ENCODE results near the gene RNF150. TPM values are rescaled to one million over a fixed set of nuclear protein-coding genes. Genes with fewer than 3 reads are reported as not detected.

Gene RNF150
- total and polyA plus RNA-seq, 2 of the 4 experiments (the other 2 are of a cell fraction), result 6.2 to 18.1 TPM

DNA sequence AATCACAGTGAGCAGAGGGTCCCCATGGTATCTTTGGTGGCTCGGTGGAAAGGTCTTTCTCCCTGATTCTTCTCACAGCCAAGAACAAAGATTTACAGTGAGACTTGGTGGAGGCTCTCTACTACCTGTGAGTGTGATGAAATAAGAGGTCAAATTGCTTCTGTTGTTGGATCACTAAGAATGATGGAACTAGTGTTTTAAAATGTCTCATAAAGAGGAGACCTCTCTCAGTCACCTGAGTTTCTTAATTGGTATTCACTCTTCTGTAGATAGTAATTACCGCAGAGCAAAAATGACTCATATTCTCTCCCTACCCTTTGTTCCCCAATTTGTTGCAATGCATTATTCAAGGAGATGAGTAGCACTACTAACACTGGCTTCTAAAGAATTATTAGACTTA is 276.2 kb downstream of the RNF150 start:
- Histone ChIP-seq H2BK120ac (ENCODE audit: low read depth, low read length) (no peak overlapping the region), H2BK5ac (ENCODE audit: low read depth, low read length, poor library complexity, severe bottlenecking) (no peak overlapping the region), H2BK20ac (ENCODE audit: low read depth, low read length) (no peak overlapping the region), H2AK9ac (replicated peaks; ENCODE audit: low read depth, low read length, poor library complexity) (no peak overlapping the region), H3K4me3 (ENCODE audit: insufficient read depth, low read depth, low read length) (no peak overlapping the region), H2AK5ac (ENCODE audit: low read depth, low read length) (no peak overlapping the region), H3K9me3 (ENCODE audit: control insufficient read depth, insufficient read depth, low read length) (no peaks in the 10 kb centered on the region), H4K8ac (ENCODE audit: low read depth in 2 of 2, low read length in 2 of 2) (no peak overlapping the region), H3K4me1 (ENCODE audit: control insufficient read depth, insufficient read depth, low read length) (peaks cover 2% of the 10 kb centered on the region; the same call in 1 of the 2 replicates), H3K18ac (ENCODE audit: low read depth, low read length) (no peak overlapping the region), H4K20me1 (ENCODE audit: insufficient read depth, low read length) (no peaks in the 10 kb centered on the region), H3K14ac (replicated peaks; ENCODE audit: low read depth, low read length) (no peak overlapping the region), H3K27ac (ENCODE audit: insufficient read depth, low read length) (no peak overlapping the region), H4K5ac (ENCODE audit: low read depth, low read length) (no peak overlapping the region), H2BK15ac (ENCODE audit: low read depth, low read length) (no peak overlapping the region), H3K36me3 (ENCODE audit: control insufficient read depth, insufficient read depth, low read length) (no peaks in the 10 kb centered on the region), H3K4ac (ENCODE audit: low read depth, low read length) (no peak overlapping the region), H3K27me3 (ENCODE audit: control insufficient read depth, insufficient read depth, low read length) (peaks cover 5% of the 10 kb centered on the region; the same call in 1 of the 2 replicates), H2AFZ (replicated peaks; ENCODE audit: low read length, poor library complexity) (no peak overlapping the region), H3K79me1 (ENCODE audit: low read depth in 1 of 2, low read length in 2 of 2) (no peaks in the 10 kb centered on the region), H4K91ac (ENCODE audit: insufficient read depth, low read depth, low read length) (no peak overlapping the region), H3K9ac (ENCODE audit: low read depth, low read length) (no peak overlapping the region), H3K9me1 (ENCODE audit: insufficient read depth, low read length) (no peaks in the 10 kb centered on the region), H3K56ac (ENCODE audit: extremely low read depth, insufficient read depth, low read length) (no peak overlapping the region), H3K4me2 (ENCODE audit: low read depth, low read length) (no peak overlapping the region), H3K23ac (ENCODE audit: low read depth, low read length) (no peak overlapping the region)
- intact Hi-C loops (cut with micrococcal nuclease), result no loop called here
- ATAC-seq (ENCODE audit: low read depth) (no peak), DNase-seq (no peak)
- no peak for TF ChIP-seq POLR2A (IDR thresholded peaks at IDR 0.05; ENCODE audit: low read depth, low read length)
- TF ChIP-seq, protein P1, sequence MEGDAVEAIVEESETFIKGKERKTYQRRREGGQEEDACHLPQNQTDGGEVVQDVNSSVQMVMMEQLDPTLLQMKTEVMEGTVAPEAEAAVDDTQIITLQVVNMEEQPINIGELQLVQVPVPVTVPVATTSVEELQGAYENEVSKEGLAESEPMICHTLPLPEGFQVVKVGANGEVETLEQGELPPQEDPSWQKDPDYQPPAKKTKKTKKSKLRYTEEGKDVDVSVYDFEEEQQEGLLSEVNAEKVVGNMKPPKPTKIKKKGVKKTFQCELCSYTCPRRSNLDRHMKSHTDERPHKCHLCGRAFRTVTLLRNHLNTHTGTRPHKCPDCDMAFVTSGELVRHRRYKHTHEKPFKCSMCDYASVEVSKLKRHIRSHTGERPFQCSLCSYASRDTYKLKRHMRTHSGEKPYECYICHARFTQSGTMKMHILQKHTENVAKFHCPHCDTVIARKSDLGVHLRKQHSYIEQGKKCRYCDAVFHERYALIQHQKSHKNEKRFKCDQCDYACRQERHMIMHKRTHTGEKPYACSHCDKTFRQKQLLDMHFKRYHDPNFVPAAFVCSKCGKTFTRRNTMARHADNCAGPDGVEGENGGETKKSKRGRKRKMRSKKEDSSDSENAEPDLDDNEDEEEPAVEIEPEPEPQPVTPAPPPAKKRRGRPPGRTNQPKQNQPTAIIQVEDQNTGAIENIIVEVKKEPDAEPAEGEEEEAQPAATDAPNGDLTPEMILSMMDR (conservative IDR thresholded peaks at IDR 0.05; ENCODE audit: low read depth, low read length), result no peak
- no peak for TF ChIP-seq SMC3 (IDR thresholded peaks at IDR 0.05; ENCODE audit: low read depth, low read length)
- no peak for TF ChIP-seq RCOR1 (IDR thresholded peaks at IDR 0.05; ENCODE audit: insufficient replicate concordance, low read length)
- no peak for TF ChIP-seq NFE2L2 (IDR thresholded peaks at IDR 0.05; ENCODE audit: low read depth, low read length)
- no peak for TF ChIP-seq RAD21 (IDR thresholded peaks at IDR 0.05; ENCODE audit: low read length)
- TF ChIP-seq CHD1 (IDR thresholded peaks at IDR 0.05; ENCODE audit: low read depth, low read length), result no peak
- no peak for TF ChIP-seq MAZ (IDR thresholded peaks at IDR 0.05; ENCODE audit: borderline replicate concordance, low read depth, low read length)
- TF ChIP-seq, protein P2, sequence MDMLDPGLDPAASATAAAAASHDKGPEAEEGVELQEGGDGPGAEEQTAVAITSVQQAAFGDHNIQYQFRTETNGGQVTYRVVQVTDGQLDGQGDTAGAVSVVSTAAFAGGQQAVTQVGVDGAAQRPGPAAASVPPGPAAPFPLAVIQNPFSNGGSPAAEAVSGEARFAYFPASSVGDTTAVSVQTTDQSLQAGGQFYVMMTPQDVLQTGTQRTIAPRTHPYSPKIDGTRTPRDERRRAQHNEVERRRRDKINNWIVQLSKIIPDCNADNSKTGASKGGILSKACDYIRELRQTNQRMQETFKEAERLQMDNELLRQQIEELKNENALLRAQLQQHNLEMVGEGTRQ (IDR thresholded peaks at IDR 0.05; ENCODE audit: low read depth, low read length), result no peak
- TF ChIP-seq, protein P3, sequence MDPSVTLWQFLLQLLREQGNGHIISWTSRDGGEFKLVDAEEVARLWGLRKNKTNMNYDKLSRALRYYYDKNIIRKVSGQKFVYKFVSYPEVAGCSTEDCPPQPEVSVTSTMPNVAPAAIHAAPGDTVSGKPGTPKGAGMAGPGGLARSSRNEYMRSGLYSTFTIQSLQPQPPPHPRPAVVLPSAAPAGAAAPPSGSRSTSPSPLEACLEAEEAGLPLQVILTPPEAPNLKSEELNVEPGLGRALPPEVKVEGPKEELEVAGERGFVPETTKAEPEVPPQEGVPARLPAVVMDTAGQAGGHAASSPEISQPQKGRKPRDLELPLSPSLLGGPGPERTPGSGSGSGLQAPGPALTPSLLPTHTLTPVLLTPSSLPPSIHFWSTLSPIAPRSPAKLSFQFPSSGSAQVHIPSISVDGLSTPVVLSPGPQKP (IDR thresholded peaks at IDR 0.05; ENCODE audit: borderline replicate concordance, low read depth, low read length), result no peak
- BruUV-seq (replicated peaks), result no TSS peak
- dilution Hi-C loops (cut with HindIII; ENCODE audit: low sequenced_read_pairs, unreplicated experiment), result no loop called here
- in situ Hi-C loops (cut with MboI; ENCODE audit: low sequenced_read_pairs), result loop anchor here (10.0 to 25.0 kb wide), 2 partner anchors 242 to 845 kb away; no protein-coding TSS in a partner anchor
- ChIA-PET POLR2A (ENCODE audit: unreplicated experiment) (no interaction called here), CTCF (interaction anchor here (0.7 to 5.0 kb wide), 2 partner anchors 27 to 276 kb away, joined by 3 to 33 read pairs; partner anchors contain the start of gene RNF150)
- no CpG with 5 or more reads among the region's 2 CpGs for WGBS, 2 experiments (ENCODE audit: extremely low coverage in 2 of 2, insufficient read length in 1 of 2)
